HL-60 (cell line): ENCODE results near the gene NT5C1A.

Source experiments
- DNase-seq, 2 experiments: peaks; one replicate each; pipeline ENCODE4 v3.0.0-alpha.2; 2010 to 2020; ENCODE audit warnings: low read depth in 1 of 2, low spot score in 1 of 2
- H3K27ac ChIP-seq: fragments of 250-450 bp; sonication (Bioruptor Pico); replicated peaks from 2 replicates; pipeline ENCODE4 v1.5.1; 2020; ENCODE audit warnings: mild to moderate bottlenecking, moderate library complexity
- H3K27me3 ChIP-seq: fragments of 250-450 bp; sonication (Bioruptor Pico); 2 replicates; pipeline ENCODE4 v1.5.1; 2021; ENCODE audit warnings: mild to moderate bottlenecking, moderate library complexity; ENCODE audit not compliant: insufficient read depth, poor library complexity, severe bottlenecking
- H3K4me3 ChIP-seq: replicated peaks from 2 replicates; pipeline ENCODE4 v1.5.1; 2011; ENCODE audit warnings: mild to moderate bottlenecking, control low read depth, low read length; ENCODE audit not compliant: insufficient read depth
- CTCF ChIP-seq: IDR thresholded peaks from one replicate; pipeline ENCODE4 v1.5.1; 2011; ENCODE audit warnings: low read length, control low read depth, inconsistent platforms; ENCODE audit not compliant: insufficient read depth
- GABPA ChIP-seq: IDR thresholded peaks from 2 replicates; pipeline ENCODE4 v1.6.1; 2012; ENCODE audit warnings: low read depth
- POLR2AphosphoS5 ChIP-seq: IDR thresholded peaks from 2 replicates; pipeline ENCODE4 v1.6.1; 2012; ENCODE audit warnings: low read depth
- REST ChIP-seq: IDR thresholded peaks from 2 replicates; pipeline ENCODE4 v1.6.1; 2012; ENCODE audit warnings: low read depth; ENCODE audit not compliant: insufficient replicate concordance
- SPI1 ChIP-seq: IDR thresholded peaks from 2 replicates; pipeline ENCODE4 v1.6.1; 2012; ENCODE audit warnings: low read depth, mild to moderate bottlenecking, borderline replicate concordance

The NT5C1A gene

GRCh38 chr1:39699419-39699818 lies 27.5 kb upstream of the NT5C1A start:
- TF ChIP-seq GABPA, result no peak
- no peak for TF ChIP-seq SPI1
- TF ChIP-seq REST, result no peak
- H3K27me3 ChIP-seq, result peaks cover 4% of the 10 kb centered on the region

GRCh38 chr1:39698568-39698967 lies 26.7 kb upstream of the NT5C1A start:
- DNase-seq, result no peak
- Histone ChIP-seq H3K27me3 (peaks cover 8% of the 10 kb centered on the region), H3K4me3 (no peak overlapping the region), H3K27ac (no peak overlapping the region)
- no peak for TF ChIP-seq POLR2AphosphoS5
- TF ChIP-seq CTCF, result no peak
- TF ChIP-seq SPI1, result no peak
- TF ChIP-seq REST, result no peak
- no peak for TF ChIP-seq GABPA

More at GRCh38 chr1:39699419-39699818, 27.5 kb upstream of the NT5C1A start:
- no peak for DNase-seq
- H3K27ac ChIP-seq, result no peak overlapping the region
- H3K4me3 ChIP-seq, result no peak overlapping the region

GRCh38 chr1:39696448-39696847 lies 24.5 kb upstream of the NT5C1A start:
- Histone ChIP-seq H3K27ac (no peak overlapping the region), H3K4me3 (no peak overlapping the region), H3K27me3 (peaks cover 28% of the 10 kb centered on the region)
- no peak for TF ChIP-seq GABPA
- TF ChIP-seq POLR2AphosphoS5, result no peak
- TF ChIP-seq SPI1, result no peak
- TF ChIP-seq CTCF, result no peak
- TF ChIP-seq REST, result no peak
- no peak for DNase-seq

- TF ChIP-seq SPI1, result no peak
- TF ChIP-seq REST, result no peak
- TF ChIP-seq GABPA, result no peak
- no peak for TF ChIP-seq POLR2AphosphoS5
- TF ChIP-seq CTCF, result no peak
- H3K27me3 ChIP-seq, result peaks cover 42% of the 10 kb centered on the region
- no peak for DNase-seq
- H3K4me3 ChIP-seq, result no peak overlapping the region
- no peak overlapping the region for H3K27ac ChIP-seq
Observed at GRCh38 chr1:39695016-39695415, 23.1 kb upstream of the NT5C1A start.
